OCI-LY7 (cell line): ENCODE data around the gene CDRT4. TPM values are rescaled to one million over a fixed set of nuclear protein-coding genes. Genes with fewer than 3 reads are reported as not detected.

Experiments used
- BruUV-seq: library from RNA; stranded (reverse); fragments of 400-500 nt; replicated peaks from 2 replicates; lab custom pipeline; 2021; lab: Mats Ljungman, UMichigan
- CTCF ChIA-PET: fragments of 300-600 bp; sonication (Branson Sonifier 250); formaldehyde crosslinking; loops from one replicate; lab custom pipeline; 2022; ENCODE audit warnings: antibody characterized with exemption; ENCODE audit not compliant: unreplicated experiment; lab: Charles Lee
- POLR2A ChIA-PET: fragments of 300-600 bp; sonication (Branson Sonifier 250); formaldehyde crosslinking; loops from one replicate; lab custom pipeline; 2022; ENCODE audit warnings: antibody characterized with exemption; lab: Charles Lee
- DNase-seq: peaks from one replicate; pipeline ENCODE4 v3.0.0-alpha.2; 2015; ENCODE audit warnings: low spot score
- H2AFZ ChIP-seq: fragments of 200-600 bp; sonication (generic), shearing (Covaris generic); 2 replicates; pipeline ENCODE4 v1.6.1; 2014; ENCODE audit warnings: mild to moderate bottlenecking, antibody characterized with exemption, low read length, moderate library complexity
- H3K27ac ChIP-seq: fragments of 200-600 bp; sonication (generic); 2 replicates; pipeline ENCODE4 v1.5.1; 2014; ENCODE audit warnings: mixed run types, low read depth, mild to moderate bottlenecking, moderate library complexity, low read length, inconsistent platforms; ENCODE audit not compliant: poor library complexity, severe bottlenecking
- H3K36me3 ChIP-seq: fragments of 200-600 bp; sonication (generic); 2 replicates; pipeline ENCODE4 v1.6.1; 2014; ENCODE audit warnings: mild to moderate bottlenecking, antibody characterized with exemption, low read length, moderate library complexity, mixed read lengths; ENCODE audit not compliant: insufficient read depth
- H3K4me1 ChIP-seq: fragments of 200-600 bp; sonication (generic); 2 replicates; pipeline ENCODE4 v1.5.1; 2014; ENCODE audit warnings: mild to moderate bottlenecking, low read length; ENCODE audit not compliant: insufficient read depth, poor library complexity, severe bottlenecking
- H3K4me2 ChIP-seq: fragments of 200-600 bp; sonication (generic); 2 replicates; pipeline ENCODE4 v1.6.1; 2014; ENCODE audit warnings: mild to moderate bottlenecking, low read length
- H3K4me3 ChIP-seq: fragments of 200-600 bp; sonication (generic); 2 replicates; pipeline ENCODE4 v1.5.1; 2014; ENCODE audit warnings: mild to moderate bottlenecking, low read depth, low read length; ENCODE audit not compliant: poor library complexity, severe bottlenecking
- H3K79me2 ChIP-seq: fragments of 200-600 bp; sonication (generic); 2 replicates; pipeline ENCODE4 v1.6.1; 2016; ENCODE audit warnings: low read depth, mild to moderate bottlenecking, low read length, moderate library complexity, mixed read lengths; ENCODE audit not compliant: insufficient read depth
- H3K9me2 ChIP-seq: fragments of 200-600 bp; sonication (generic); 2 replicates; pipeline ENCODE4 v1.6.1; 2016; ENCODE audit warnings: mild to moderate bottlenecking, low read length, mixed read lengths; ENCODE audit not compliant: insufficient read depth
- H3K9me3 ChIP-seq: fragments of 200-600 bp; sonication (generic); 2 replicates; pipeline ENCODE4 v1.6.1; 2014; ENCODE audit warnings: mild to moderate bottlenecking, mixed run types, low read length, mixed read lengths
- H4K20me1 ChIP-seq: fragments of 200-600 bp; sonication (generic); 2 replicates; pipeline ENCODE4 v1.6.1; 2014; ENCODE audit warnings: mild to moderate bottlenecking, antibody characterized with exemption, low read length, moderate library complexity, mixed read lengths; ENCODE audit not compliant: insufficient read depth
- EZH2phosphoT487 ChIP-seq: fragments of 200-600 bp; sonication (generic); IDR thresholded peaks from 2 replicates; pipeline ENCODE4 v1.6.1; 2018; ENCODE audit warnings: low read depth, borderline replicate concordance, mild to moderate bottlenecking, mixed run types, antibody characterized with exemption, low read length, moderate library complexity, mixed read lengths
- intact Hi-C: fragments of 100-400 bp; cut with micrococcal nuclease; formaldehyde crosslinking; loops from one replicate; pipeline ENCODE4 v1.10.0; 2022; ENCODE audit not compliant: unreplicated experiment
- total RNA-seq, 2 experiments: library from RNA; depleted of rRNA in 1 of 2; stranded (reverse); fragments of >200 nt in 1 of 2; shearing (Covaris generic) in 1 of 2; gene quantifications; 2 replicates each; pipeline ENCODE4 v1.2.3, GENCODE V29; 2014 to 2022
- TF ChIP-seq, protein P1 (sequence below): fragments of 200-600 bp; sonication (generic); conservative IDR thresholded peaks from 2 replicates; pipeline ENCODE4 v1.5.1; 2014; ENCODE audit warnings: mild to moderate bottlenecking, antibody characterized with exemption, low read length, moderate library complexity, mixed read lengths

The CDRT4 gene
- total RNA-seq, 2 experiments from 2014 or later = 1.7 to 6.2 TPM

DNA sequence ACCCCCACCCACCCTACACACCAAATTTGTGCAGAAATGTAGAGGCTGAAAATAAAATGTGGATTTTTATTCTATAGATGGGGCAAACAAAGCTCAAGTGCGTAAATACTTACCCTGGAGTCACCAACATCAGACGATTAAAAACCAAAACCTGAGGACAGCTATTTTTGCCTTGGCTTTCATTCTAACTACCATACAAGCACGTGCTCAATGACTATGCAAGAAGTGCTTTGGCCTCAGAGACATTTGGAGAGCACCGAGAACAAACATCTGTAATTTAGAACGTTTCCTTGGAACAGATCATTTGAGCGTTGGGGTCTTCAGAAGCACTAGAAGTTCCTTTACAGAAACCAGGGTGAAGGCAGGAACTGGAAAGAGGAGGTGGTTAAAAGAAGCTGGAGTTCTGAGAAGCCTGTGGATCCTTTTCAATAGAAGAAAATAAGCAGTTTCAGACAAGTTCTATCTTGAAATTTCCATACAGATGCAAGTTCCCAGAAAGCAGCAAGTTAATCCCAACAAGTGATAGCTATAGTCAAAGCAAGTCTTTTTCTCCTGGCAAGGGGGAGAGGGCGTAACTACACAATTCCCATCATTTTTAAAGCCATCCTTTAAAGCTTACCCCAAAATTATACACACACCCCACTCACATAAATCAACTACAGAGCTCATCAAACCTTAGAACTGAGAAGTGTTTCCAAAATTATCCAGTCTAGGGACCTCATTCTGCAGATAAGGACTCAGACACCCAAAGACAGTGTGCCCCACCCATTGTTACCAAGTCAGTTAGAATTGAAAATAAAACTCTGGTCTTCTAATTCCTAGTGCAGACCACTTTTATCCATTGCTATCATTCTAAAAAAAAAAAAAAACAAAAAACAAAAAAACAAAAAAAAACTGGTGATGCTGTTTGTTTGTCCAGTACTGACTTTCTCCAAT, 29.6 kb upstream of the CDRT4 start:
- no peaks in the 10 kb centered on the region for H3K9me3 ChIP-seq
- H3K36me3 ChIP-seq = no peaks in the 10 kb centered on the region
- ChIA-PET POLR2A (interaction anchor here (1.0 kb wide), 1 partner anchor 13 kb away, joined by 3 read pairs; no protein-coding TSS in a partner anchor), CTCF (no interaction called here)
- BruUV-seq = no TSS peak
- no peaks in the 10 kb centered on the region for H3K4me1 ChIP-seq
- no peak overlapping the region for H3K4me2 ChIP-seq
- intact Hi-C loops = no loop called here
- no peak for DNase-seq
- TF ChIP-seq EZH2phosphoT487 = no peak
- TF ChIP-seq, protein P1, sequence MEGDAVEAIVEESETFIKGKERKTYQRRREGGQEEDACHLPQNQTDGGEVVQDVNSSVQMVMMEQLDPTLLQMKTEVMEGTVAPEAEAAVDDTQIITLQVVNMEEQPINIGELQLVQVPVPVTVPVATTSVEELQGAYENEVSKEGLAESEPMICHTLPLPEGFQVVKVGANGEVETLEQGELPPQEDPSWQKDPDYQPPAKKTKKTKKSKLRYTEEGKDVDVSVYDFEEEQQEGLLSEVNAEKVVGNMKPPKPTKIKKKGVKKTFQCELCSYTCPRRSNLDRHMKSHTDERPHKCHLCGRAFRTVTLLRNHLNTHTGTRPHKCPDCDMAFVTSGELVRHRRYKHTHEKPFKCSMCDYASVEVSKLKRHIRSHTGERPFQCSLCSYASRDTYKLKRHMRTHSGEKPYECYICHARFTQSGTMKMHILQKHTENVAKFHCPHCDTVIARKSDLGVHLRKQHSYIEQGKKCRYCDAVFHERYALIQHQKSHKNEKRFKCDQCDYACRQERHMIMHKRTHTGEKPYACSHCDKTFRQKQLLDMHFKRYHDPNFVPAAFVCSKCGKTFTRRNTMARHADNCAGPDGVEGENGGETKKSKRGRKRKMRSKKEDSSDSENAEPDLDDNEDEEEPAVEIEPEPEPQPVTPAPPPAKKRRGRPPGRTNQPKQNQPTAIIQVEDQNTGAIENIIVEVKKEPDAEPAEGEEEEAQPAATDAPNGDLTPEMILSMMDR = no peak
- H2AFZ ChIP-seq = no peak overlapping the region
- no peak overlapping the region for H3K27ac ChIP-seq
- H3K4me3 ChIP-seq = no peak overlapping the region
- no peaks in the 10 kb centered on the region for H4K20me1 ChIP-seq
- H3K9me2 ChIP-seq = no peaks in the 10 kb centered on the region
- H3K79me2 ChIP-seq = no peaks in the 10 kb centered on the region

- POLR2A ChIA-PET = no interaction called here
- Histone ChIP-seq H3K9me2 (no peaks in the 10 kb centered on the region), H4K20me1 (no peaks in the 10 kb centered on the region), H3K36me3 (no peaks in the 10 kb centered on the region), H3K79me2 (no peaks in the 10 kb centered on the region), H2AFZ (no peak overlapping the region), H3K4me3 (no peak overlapping the region), H3K9me3 (no peaks in the 10 kb centered on the region), H3K27ac (no peak overlapping the region), H3K4me2 (no peak overlapping the region), H3K4me1 (no peaks in the 10 kb centered on the region)
- DNase-seq = no peak
- TF ChIP-seq, protein P1 = no peak
- no peak for TF ChIP-seq EZH2phosphoT487
- no TSS peak for BruUV-seq
- intact Hi-C loops = no loop called here
- CTCF ChIA-PET = no interaction called here
Measured at GRCh38 chr17:15494821-15495220, 27.4 kb upstream of the CDRT4 start.

GRCh38 chr17:15493693-15494035, 26.2 kb upstream of the CDRT4 start:
- Histone ChIP-seq H3K4me1 (no peaks in the 10 kb centered on the region), H3K4me3 (no peak overlapping the region), H3K36me3 (no peaks in the 10 kb centered on the region), H3K4me2 (no peak overlapping the region), H3K79me2 (no peaks in the 10 kb centered on the region), H4K20me1 (no peaks in the 10 kb centered on the region), H3K27ac (no peak overlapping the region), H2AFZ (no peak overlapping the region), H3K9me3 (no peaks in the 10 kb centered on the region), H3K9me2 (no peaks in the 10 kb centered on the region)
- POLR2A ChIA-PET = no interaction called here
- TF ChIP-seq, protein P1 = no peak
- TF ChIP-seq EZH2phosphoT487 = no peak
- DNase-seq = no peak
- no TSS peak for BruUV-seq
- intact Hi-C loops = no loop called here
- CTCF ChIA-PET = no interaction called here
